T-helper 2 cell treated with Interferon-gamma antibody and Interleukin-4, amounts not matched to agents 5 μg/mL and 100 μg/mL, for 36 hours (primary cell): ENCODE measurements around the gene HEBP2.
A peak's percentile ranks its signal among the peaks of the same experiment; 100 is the strongest.

ENCODE experiments used
- DNase-seq: peaks from one replicate; pipeline ENCODE4 v3.0.0; 2021; ENCODE audit warnings: low spot score
- H3K27ac Mint-ChIP-seq: one replicate; pipeline ENCODE4 v1.8.0; 2021; ENCODE audit warnings: mild to moderate bottlenecking, mixed read lengths
- H3K27me3 Mint-ChIP-seq: one replicate; pipeline ENCODE4 v1.8.0; 2021; ENCODE audit warnings: low read depth, mixed read lengths
- H3K36me3 Mint-ChIP-seq: one replicate; pipeline ENCODE4 v1.8.0; 2021; ENCODE audit warnings: low read depth, mixed read lengths
- H3K4me1 Mint-ChIP-seq: one replicate; pipeline ENCODE4 v1.8.0; 2021; ENCODE audit warnings: low read depth, mixed read lengths
- H3K4me3 Mint-ChIP-seq: one replicate; pipeline ENCODE4 v1.8.0; 2022; ENCODE audit warnings: mild to moderate bottlenecking, moderate library complexity, mixed read lengths
- H3K9me3 Mint-ChIP-seq: one replicate; pipeline ENCODE4 v1.8.0; 2021; ENCODE audit warnings: mixed read lengths

The HEBP2 gene

GRCh38 chr6:138440758-138441357 is 36.8 kb downstream of the HEBP2 start:
- no peaks in the 10 kb centered on the region for H3K4me1 Mint-ChIP-seq
- H3K27me3 Mint-ChIP-seq: peaks cover 8% of the 10 kb centered on the region
- H3K36me3 Mint-ChIP-seq: no peaks in the 10 kb centered on the region
- DNase-seq: no peak
- no peak overlapping the region for H3K27ac Mint-ChIP-seq
- no peak overlapping the region for H3K4me3 Mint-ChIP-seq
- H3K9me3 Mint-ChIP-seq: no peaks in the 10 kb centered on the region

DNA sequence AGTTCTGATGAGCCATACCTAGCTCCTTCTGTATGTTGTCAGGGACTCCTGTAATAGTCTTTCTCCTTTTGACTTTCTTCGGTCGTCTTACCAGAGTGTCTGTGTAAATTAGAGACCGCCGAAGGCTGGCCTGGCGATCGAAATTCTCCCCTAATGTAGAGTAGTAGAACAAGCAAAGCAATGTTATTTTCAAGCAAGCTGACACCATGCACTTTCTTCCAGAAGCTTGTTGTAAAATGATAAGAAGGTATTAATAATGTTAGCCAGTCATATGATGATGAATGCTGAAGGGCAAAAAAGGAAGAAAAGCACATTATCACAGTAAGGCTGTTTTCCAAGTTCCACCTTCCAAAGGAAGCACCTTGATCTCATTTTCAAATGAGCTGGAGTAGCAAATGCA is 37.9 kb downstream of the HEBP2 start:
- Mint-ChIP-seq H3K36me3 (no peaks in the 10 kb centered on the region), H3K4me3 (no peak overlapping the region), H3K9me3 (no peaks in the 10 kb centered on the region), H3K4me1 (no peaks in the 10 kb centered on the region), H3K27me3 (peaks cover 8% of the 10 kb centered on the region), H3K27ac (no peak overlapping the region)
- no peak for DNase-seq

DNA sequence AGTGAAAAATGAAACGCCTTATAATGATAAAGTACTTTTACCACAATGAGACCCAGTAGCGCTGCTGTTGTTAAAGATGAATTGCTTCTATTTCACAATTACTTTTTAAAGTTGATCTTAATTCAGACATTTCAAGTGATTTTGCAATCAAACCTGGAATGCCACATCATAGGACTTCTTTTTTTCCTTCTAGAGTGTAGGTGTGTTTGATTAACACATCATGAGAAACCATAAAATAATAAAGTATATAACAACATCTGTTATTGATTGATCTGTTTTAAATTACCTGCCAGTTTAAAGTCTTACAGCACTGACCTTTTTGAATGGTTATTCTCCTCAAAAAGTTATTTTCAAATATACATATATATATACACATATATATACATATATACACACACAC is 38.6 kb downstream of the HEBP2 start:
- Mint-ChIP-seq H3K36me3 (no peaks in the 10 kb centered on the region), H3K27ac (no peak overlapping the region), H3K27me3 (peaks cover 8% of the 10 kb centered on the region), H3K9me3 (no peaks in the 10 kb centered on the region), H3K4me3 (no peak overlapping the region), H3K4me1 (no peaks in the 10 kb centered on the region)
- no peak for DNase-seq

GRCh38 chr6:138443979-138444378 is 40.0 kb downstream of the HEBP2 start:
- Mint-ChIP-seq H3K9me3 (no peaks in the 10 kb centered on the region), H3K27ac (no peak overlapping the region), H3K4me3 (no peak overlapping the region), H3K27me3 (peaks cover 8% of the 10 kb centered on the region), H3K4me1 (no peaks in the 10 kb centered on the region), H3K36me3 (no peaks in the 10 kb centered on the region)
- DNase-seq: no peak

DNA sequence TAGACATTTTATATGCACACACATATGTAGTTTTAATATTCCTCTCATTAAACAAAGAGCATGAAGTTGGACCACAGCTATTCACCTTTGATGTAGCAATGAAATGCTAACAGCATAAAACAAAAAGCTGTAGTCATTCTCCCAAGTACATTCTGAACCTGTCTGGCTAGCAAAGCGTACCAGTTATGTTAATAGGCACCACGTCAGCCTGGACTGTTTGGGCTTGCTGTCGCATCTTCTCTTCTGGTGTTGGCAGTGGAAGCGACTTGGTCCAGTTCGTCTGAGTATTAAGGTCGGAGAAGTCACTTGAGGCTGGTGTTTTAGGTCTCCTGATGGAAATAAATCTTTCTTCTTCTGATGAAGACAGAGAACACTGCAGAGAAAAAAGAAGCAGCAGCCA is 42.8 kb downstream of the HEBP2 start:
- H3K9me3 Mint-ChIP-seq: no peaks in the 10 kb centered on the region
- H3K4me3 Mint-ChIP-seq: no peak overlapping the region
- peaks cover 9% of the 10 kb centered on the region for H3K27me3 Mint-ChIP-seq
- H3K36me3 Mint-ChIP-seq: no peaks in the 10 kb centered on the region
- DNase-seq: no peak
- H3K4me1 Mint-ChIP-seq: peaks cover 2% of the 10 kb centered on the region
- no peak overlapping the region for H3K27ac Mint-ChIP-seq

GRCh38 chr6:138450445-138450844 is 46.4 kb downstream of the HEBP2 start:
- Mint-ChIP-seq H3K27ac (no peak overlapping the region), H3K27me3 (peaks cover 3% of the 10 kb centered on the region), H3K4me1 (peaks cover 15% of the 10 kb centered on the region), H3K9me3 (no peaks in the 10 kb centered on the region), H3K36me3 (no peaks in the 10 kb centered on the region), H3K4me3 (no peak overlapping the region)
- no peak for DNase-seq

DNA sequence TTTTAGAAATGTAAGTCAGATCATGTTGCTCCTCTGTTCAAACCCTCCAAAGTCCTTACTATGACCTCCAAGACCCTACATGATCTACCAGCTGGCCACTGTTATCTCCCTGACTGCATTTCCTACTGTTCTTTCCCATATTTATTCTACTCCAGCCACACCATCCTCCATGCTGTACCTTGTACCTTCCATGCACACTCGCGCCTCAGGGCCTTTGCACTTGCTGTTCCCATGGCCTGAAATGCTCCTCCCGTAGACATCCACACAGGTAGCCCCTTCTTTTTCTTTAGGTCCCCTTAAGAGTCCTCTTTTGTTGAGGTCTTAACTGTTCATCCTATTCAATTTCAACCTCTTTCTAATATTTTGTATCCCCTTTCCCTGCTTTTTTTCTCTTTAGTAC is 47.0 kb downstream of the HEBP2 start:
- DNase-seq: no peak
- no peak overlapping the region for H3K27ac Mint-ChIP-seq
- peaks cover 3% of the 10 kb centered on the region for H3K27me3 Mint-ChIP-seq
- peaks cover 21% of the 10 kb centered on the region for H3K4me1 Mint-ChIP-seq
- H3K9me3 Mint-ChIP-seq: no peaks in the 10 kb centered on the region
- H3K4me3 Mint-ChIP-seq: no peak overlapping the region
- no peaks in the 10 kb centered on the region for H3K36me3 Mint-ChIP-seq

DNA sequence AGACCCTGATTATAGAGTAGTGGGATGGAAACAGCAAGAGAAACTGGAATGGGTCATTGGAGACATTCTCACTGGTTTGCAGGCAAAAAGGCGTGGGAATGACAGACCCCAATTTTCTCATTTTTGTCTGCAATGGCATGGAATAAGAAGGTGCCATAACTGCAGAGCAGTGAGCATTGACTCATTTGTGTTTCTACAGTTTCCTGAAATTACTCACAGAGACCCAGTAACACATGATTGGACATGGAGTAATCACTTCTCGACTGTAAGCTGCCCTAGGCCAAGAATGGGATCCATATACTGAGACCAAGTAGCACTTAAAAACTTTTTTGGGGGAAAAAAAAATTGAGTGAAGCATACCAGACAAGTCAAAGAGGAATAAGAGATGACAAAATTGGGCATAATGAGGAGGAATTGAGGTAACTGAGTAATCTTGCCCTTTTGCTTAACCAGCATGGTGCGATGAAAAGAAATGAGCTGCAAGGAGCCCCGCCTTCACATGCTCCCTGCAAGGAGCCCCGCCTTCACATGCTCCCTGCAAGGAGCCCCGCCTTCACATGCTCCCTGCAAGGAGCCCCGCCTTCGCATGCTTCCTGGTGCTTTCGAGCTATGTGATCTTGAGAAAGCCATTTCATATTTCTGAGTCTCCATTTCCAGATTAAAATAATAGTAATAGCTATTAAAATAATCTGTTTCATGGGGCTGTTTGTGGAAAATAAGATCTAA is 51.1 kb downstream of the HEBP2 start:
- peaks cover 3% of the 10 kb centered on the region for H3K36me3 Mint-ChIP-seq
- peak overlapping the region; percentile 89 for H3K27ac Mint-ChIP-seq
- H3K4me1 Mint-ChIP-seq: peaks cover 36% of the 10 kb centered on the region
- peaks cover 3% of the 10 kb centered on the region for H3K9me3 Mint-ChIP-seq
- peaks cover 3% of the 10 kb centered on the region for H3K27me3 Mint-ChIP-seq
- peak overlapping the region; percentile 65 for H3K4me3 Mint-ChIP-seq
- peak; percentile 47 for DNase-seq

DNA sequence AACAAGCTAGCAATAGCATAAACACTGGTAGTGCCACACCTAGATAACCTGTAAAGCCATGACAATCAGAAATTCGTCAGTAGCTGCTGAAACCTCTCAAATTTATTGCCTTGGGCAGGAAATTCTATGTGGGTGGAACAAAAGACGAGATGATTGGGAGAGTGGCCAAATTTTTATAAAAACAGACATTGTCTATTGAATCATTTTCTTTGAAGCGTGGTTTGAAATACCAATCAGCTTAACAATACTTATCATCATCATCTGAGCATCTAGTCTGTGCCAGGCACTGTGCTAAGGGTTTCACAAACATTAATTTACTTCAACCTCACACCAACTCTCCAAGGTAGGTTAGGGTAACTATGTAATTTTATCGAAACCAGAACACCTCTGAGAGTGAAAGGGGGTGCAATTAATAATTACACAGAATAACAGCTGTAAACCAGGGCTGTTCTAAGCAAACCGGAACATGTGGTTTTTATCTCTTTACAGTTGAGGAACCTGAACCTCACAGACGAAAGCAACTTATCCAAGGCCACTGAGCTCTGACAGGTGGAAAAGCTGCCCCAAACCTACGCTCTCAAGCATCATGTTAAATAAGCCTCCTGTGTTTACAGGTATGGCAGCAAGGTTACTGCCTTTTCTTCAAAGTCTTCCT is 51.9 kb downstream of the HEBP2 start:
- peak overlapping the region; percentile 89 for H3K27ac Mint-ChIP-seq
- H3K36me3 Mint-ChIP-seq: peaks cover 3% of the 10 kb centered on the region
- peak overlapping the region; percentile 65 for H3K4me3 Mint-ChIP-seq
- peaks cover 34% of the 10 kb centered on the region for H3K4me1 Mint-ChIP-seq
- H3K9me3 Mint-ChIP-seq: peaks cover 3% of the 10 kb centered on the region
- H3K27me3 Mint-ChIP-seq: peaks cover 2% of the 10 kb centered on the region
- no peak for DNase-seq

DNA sequence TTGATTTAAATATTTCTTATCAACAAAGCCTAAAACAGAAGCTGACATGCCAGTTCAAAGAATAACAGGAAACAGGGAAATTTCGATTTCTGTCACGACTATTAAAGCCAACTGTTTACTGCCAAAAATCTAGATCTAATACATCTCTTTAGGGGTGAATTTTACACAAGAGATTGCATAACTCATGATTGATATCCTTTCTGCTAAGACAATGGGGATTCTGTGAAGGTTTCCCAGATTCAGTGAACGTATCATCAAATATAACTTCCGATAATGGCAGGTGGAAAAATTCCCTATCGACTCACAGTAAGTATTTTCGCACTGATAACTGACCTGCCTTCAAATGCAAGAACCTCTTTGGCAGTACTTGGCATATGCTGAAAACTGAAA is 52.4 kb downstream of the HEBP2 start:
- no peak for DNase-seq
- Mint-ChIP-seq H3K27me3 (no peaks in the 10 kb centered on the region), H3K27ac (peak overlapping the region; percentile 89), H3K4me3 (peak overlapping the region; percentile 65), H3K4me1 (peaks cover 34% of the 10 kb centered on the region), H3K9me3 (peaks cover 7% of the 10 kb centered on the region), H3K36me3 (peaks cover 3% of the 10 kb centered on the region)

GRCh38 chr6:138461647-138462046 is 57.6 kb downstream of the HEBP2 start:
- peaks cover 14% of the 10 kb centered on the region for H3K4me1 Mint-ChIP-seq
- H3K9me3 Mint-ChIP-seq: peaks cover 19% of the 10 kb centered on the region
- no peak overlapping the region for H3K27ac Mint-ChIP-seq

GRCh38 chr6:138464085-138464484 is 60.1 kb downstream of the HEBP2 start:
- H3K27me3 Mint-ChIP-seq: no peaks in the 10 kb centered on the region
- no peak for DNase-seq
- H3K27ac Mint-ChIP-seq: no peak overlapping the region
- H3K4me1 Mint-ChIP-seq: peaks cover 5% of the 10 kb centered on the region
- H3K4me3 Mint-ChIP-seq: no peak overlapping the region
- H3K36me3 Mint-ChIP-seq: peaks cover 7% of the 10 kb centered on the region
- peaks cover 16% of the 10 kb centered on the region for H3K9me3 Mint-ChIP-seq

More at GRCh38 chr6:138461647-138462046, 57.6 kb downstream of the HEBP2 start:
- DNase-seq: no peak
- no peak overlapping the region for H3K4me3 Mint-ChIP-seq
- H3K36me3 Mint-ChIP-seq: peaks cover 9% of the 10 kb centered on the region
- no peaks in the 10 kb centered on the region for H3K27me3 Mint-ChIP-seq

DNA sequence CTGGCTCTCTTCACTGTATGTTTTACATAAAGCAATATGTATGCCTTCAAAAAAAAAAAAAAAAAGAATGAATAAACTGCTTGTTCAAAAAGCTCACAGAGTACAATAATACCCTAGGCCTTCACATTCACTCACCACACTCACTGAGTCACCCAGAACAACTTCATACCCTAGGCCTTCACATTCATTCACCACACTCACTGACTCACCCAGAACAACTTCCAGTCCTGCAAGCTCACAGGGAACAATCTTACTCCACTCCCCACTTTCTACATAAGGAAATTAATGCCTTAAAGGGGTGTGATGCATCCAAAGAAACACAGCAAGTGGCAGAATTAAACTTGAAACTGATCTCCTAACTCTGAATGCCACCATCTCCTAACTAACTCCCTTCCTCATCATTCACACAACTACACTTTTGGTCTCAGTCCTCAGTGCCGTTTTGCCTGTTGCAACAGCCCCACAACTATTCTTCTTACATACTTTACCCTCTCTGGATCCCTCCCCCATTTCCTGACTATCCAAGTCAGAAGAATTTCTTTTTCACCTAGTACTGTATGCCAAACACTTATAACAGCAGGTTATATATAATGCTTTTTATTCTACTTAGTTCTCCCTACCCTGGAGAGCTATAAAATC is 61.1 kb downstream of the HEBP2 start:
- Mint-ChIP-seq H3K27me3 (no peaks in the 10 kb centered on the region), H3K36me3 (peaks cover 7% of the 10 kb centered on the region), H3K4me1 (peaks cover 5% of the 10 kb centered on the region), H3K9me3 (peaks cover 16% of the 10 kb centered on the region), H3K4me3 (no peak overlapping the region), H3K27ac (peak overlapping the region; percentile 27)
- DNase-seq: no peak

GRCh38 chr6:138467901-138468300 is 63.9 kb downstream of the HEBP2 start:
- no peak overlapping the region for H3K4me3 Mint-ChIP-seq
- no peaks in the 10 kb centered on the region for H3K9me3 Mint-ChIP-seq
- H3K27ac Mint-ChIP-seq: no peak overlapping the region
- DNase-seq: no peak
- peaks cover 7% of the 10 kb centered on the region for H3K4me1 Mint-ChIP-seq
- peaks cover 4% of the 10 kb centered on the region for H3K27me3 Mint-ChIP-seq
- H3K36me3 Mint-ChIP-seq: no peaks in the 10 kb centered on the region
